ENCODE measurements around the gene ASIC3. TPM values are rescaled to one million over a fixed set of nuclear protein-coding genes. Genes with fewer than 3 reads are reported as not detected.

The ASIC3 gene
- total and polyA plus RNA-seq, 2 experiments from 2014 or later, result 6.8 to 9.8 TPM

DNA sequence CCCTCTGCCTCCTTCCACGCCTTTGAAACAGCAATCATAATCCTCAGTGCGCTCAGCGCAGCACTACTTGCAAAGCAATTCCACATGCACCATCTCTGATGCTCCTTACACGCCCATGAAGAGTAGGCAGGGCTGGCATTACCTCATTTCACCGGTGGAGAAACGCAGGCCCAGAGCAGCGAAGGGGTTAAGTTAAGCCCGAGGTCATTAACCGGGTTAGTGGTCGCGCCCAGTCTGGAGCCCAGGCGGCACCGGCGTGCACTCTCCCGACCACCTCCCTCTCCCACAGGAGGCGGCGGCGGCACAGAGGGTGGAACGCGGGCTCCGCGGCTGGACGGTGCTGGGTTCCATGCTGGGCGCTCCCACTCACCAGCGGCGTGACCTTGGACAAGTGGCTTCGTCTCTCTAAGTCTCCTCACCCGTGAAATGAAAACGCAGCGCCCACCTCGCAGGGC, 31.8 kb downstream of the ASIC3 start:
- peaks cover 19% of the 10 kb centered on the region for H3K4me1 ChIP-seq (ENCODE audit: low read depth)

DNA sequence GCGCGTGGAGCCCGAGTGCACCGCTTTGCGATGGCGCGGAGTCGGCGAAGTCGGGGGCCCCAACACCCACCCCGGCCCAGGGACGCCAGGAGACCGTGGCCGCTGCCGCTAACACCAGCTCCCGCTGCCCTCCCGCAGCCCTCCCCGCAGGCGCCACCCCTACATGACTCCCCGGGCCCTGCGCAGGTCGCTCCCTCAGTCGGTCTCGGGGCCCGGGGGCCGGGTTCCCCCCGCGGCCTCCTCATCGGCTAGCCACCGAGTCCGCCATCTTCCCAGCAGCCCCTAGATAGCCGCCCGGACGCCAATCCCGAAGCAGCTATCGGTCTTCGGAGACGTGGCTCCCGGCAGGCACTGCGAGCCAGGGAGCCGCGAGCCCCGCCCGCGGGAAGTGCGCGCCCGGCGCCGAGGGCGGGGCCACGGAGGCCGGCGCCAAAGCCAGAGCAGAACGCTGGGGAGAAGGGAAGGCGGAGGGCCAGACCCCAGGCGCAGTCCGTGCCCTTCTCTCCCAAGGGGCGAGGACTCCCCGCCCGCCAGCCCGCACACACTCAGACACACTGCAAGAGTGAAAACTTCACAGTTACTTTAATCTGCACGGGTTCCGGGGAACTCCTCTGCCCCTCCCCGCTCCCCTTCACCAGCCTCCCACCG, 32.3 kb downstream of the ASIC3 start, which contains the start of gene FASTK:
Gene FASTK (minus strand): TSS at position 288 of the 648 bp plus-strand sequence. CDS start 43 bp downstream, at position 245.
- peak; percentile 91 to 96 for DNase-seq (ENCODE audit: low read depth in 1 of 2, low spot score in 1 of 2)
- Histone ChIP-seq H3K4me1 (ENCODE audit: low read depth) (peaks cover 23% of the 10 kb centered on the region), H3K27me3 (no peaks in the 10 kb centered on the region), H3K36me3 (no peaks in the 10 kb centered on the region), H3K4me3 (peak within 1 kb of the TSS; percentile 93), H3K27ac (peak within 1 kb of the TSS; percentile 93), H3K9me3 (ENCODE audit: low read depth) (no peaks in the 10 kb centered on the region)
- TF ChIP-seq, protein P1, sequence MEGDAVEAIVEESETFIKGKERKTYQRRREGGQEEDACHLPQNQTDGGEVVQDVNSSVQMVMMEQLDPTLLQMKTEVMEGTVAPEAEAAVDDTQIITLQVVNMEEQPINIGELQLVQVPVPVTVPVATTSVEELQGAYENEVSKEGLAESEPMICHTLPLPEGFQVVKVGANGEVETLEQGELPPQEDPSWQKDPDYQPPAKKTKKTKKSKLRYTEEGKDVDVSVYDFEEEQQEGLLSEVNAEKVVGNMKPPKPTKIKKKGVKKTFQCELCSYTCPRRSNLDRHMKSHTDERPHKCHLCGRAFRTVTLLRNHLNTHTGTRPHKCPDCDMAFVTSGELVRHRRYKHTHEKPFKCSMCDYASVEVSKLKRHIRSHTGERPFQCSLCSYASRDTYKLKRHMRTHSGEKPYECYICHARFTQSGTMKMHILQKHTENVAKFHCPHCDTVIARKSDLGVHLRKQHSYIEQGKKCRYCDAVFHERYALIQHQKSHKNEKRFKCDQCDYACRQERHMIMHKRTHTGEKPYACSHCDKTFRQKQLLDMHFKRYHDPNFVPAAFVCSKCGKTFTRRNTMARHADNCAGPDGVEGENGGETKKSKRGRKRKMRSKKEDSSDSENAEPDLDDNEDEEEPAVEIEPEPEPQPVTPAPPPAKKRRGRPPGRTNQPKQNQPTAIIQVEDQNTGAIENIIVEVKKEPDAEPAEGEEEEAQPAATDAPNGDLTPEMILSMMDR (IDR thresholded peaks at IDR 0.05; ENCODE audit: low read depth, low read length), result no peak

More for the DNA sequence above, 31.8 kb downstream of the ASIC3 start:
- DNase-seq (ENCODE audit: low read depth in 1 of 2, low spot score in 1 of 2), result peak; percentile 21 to 46
- H3K4me3 ChIP-seq, result peak overlapping the region; percentile 93
- peaks cover 4% of the 10 kb centered on the region for H3K36me3 ChIP-seq
- no peaks in the 10 kb centered on the region for H3K9me3 ChIP-seq (ENCODE audit: low read depth)
- no peaks in the 10 kb centered on the region for H3K27me3 ChIP-seq
- TF ChIP-seq, protein P1 (IDR thresholded peaks at IDR 0.05; ENCODE audit: low read depth, low read length), result no peak
- peak overlapping the region; percentile 93 for H3K27ac ChIP-seq

DNA sequence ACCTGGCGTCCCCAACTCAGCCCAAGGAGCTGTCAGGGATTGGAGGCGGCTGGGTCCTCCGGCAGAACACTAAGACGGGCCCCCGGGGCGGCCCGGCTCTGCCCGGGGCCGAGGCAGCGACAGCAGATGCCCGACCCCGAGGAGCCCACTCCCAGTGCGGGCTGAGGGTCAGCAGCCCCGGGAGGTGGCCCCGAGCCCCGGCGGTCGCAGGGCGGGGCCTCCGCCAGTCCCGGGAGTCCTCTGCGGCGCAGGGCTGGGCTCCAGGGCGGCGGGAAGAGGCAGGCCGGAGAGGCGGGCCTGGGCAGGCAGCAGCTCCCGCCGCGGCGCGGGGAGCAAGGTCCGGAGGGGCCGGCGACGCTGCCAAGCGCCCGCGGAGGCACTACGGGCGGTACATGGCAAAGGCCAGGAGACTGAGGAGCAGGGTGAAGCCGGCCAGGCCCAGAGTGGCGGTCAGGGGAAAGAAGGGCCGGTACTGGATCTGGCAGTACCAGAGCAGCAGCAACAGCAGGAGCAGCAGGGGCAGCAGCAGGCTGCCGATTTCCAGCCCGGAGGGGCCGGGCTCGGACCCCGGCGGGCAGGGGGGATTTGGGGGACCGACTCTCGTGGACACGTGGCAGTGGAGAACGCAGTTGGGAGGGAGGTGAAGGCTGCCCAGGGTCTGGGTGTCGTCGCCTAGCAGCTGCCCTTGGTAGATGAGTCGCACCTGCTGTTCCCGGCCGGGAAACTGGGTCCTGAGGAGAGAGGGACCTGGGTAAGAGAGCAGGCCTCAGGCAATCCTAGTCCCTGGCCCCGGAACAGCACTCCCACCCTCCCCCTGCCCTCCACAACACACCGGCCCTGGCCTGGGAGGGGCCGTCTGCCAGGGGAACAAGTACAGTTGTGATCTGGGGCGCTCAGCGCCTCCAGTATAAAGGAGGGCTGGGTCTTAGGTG, 33.1 kb downstream of the ASIC3 start:
- TF ChIP-seq, protein P1 (IDR thresholded peaks at IDR 0.05; ENCODE audit: low read depth, low read length), result no peak
- H3K4me1 ChIP-seq (ENCODE audit: low read depth), result peaks cover 23% of the 10 kb centered on the region
- H3K36me3 ChIP-seq, result no peaks in the 10 kb centered on the region
- no peaks in the 10 kb centered on the region for H3K27me3 ChIP-seq
- no peaks in the 10 kb centered on the region for H3K9me3 ChIP-seq (ENCODE audit: low read depth)
- H3K4me3 ChIP-seq, result peak overlapping the region; percentile 7
- peak overlapping the region; percentile 93 for H3K27ac ChIP-seq
- peak in 1 of 2 donors; percentile 43 for DNase-seq (ENCODE audit: low read depth in 1 of 2, low spot score in 1 of 2)

DNA sequence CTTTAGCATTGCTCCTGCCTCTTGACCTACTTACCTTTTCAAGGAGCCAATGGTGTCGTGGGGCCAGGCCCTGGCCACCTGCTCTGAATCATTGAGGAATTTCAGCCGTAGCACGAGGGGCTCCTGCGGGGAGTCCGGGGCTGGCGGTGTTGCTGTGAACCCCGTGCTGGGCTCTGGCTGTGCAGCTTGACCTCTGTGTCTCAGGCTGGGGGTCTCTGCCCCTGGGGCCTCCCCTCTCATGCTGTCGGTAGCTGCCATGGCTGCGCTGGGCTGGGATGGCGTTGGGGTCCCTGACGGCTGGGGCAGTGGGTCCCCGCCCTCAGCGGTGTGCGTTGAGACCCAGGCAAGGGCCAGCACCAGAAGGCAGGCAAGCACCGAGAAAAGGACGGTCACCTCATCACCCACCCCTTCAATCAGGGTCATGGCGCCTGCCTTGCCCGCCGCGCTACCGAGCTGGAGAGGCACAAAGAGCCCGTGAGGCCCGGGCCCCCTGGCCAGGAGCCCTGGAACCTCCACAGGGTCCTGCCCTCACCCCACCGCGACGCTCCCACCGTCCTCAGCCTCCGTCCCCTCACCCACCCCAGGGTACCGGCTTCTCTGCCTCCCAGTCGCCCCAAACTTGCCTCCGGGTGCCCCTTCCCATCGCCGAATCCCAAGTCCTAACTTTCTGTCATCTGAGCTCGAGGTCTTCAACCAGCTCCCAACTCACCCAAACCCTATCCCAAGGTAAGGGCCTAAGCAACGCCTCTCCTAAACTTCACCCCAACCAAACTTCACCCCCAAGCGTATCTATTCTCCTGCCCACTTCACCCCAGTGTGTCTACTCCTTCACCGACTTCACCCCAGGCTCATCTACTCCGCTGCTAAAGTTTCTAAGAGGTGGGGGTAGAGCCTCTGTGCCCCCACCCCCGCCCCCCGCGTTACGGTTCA, 34.1 kb downstream of the ASIC3 start:
- H3K36me3 ChIP-seq, result no peaks in the 10 kb centered on the region
- TF ChIP-seq, protein P1 (IDR thresholded peaks at IDR 0.05; ENCODE audit: low read depth, low read length), result no peak
- H3K4me3 ChIP-seq, result peak overlapping the region; percentile 78
- no peak overlapping the region for H3K27ac ChIP-seq
- H3K4me1 ChIP-seq (ENCODE audit: low read depth), result peaks cover 23% of the 10 kb centered on the region
- DNase-seq (ENCODE audit: low read depth in 1 of 2, low spot score in 1 of 2), result no peak
- H3K9me3 ChIP-seq (ENCODE audit: low read depth), result no peaks in the 10 kb centered on the region
- H3K27me3 ChIP-seq, result no peaks in the 10 kb centered on the region
